ENCODE data around the gene PA2G4. TPM values are rescaled to one million over a fixed set of nuclear protein-coding genes. Genes with fewer than 3 reads are reported as not detected.
"Not testable (repeated sequence)": the region's sequence is repeated elsewhere in the genome, so short reads cannot be mapped to it uniquely, and the experiment has no call there.

PA2G4 gene
- total and polyA plus RNA-seq, 2 donors (not counting 1 experiment from before 2014, with no cell fraction given) = 92.2 to 202 TPM

GRCh38 chr12:56116267-56117081 lies 12.1 kb downstream of the PA2G4 start, which contains the start of gene RPL41:
Gene RPL41 (plus strand): TSS chr12:56116633.
- no peaks in the 10 kb centered on the region for H3K9me3 ChIP-seq (ENCODE audit: control insufficient read depth, insufficient read depth, low read depth, low read length)
- H3K27ac ChIP-seq (ENCODE audit: insufficient read depth, low read length) = peak within 1 kb of the TSS; percentile 91
- TF ChIP-seq CTCF (conservative IDR thresholded peaks at IDR 0.05 in 1 of 2, IDR thresholded peaks at IDR 0.05 in 1 of 2; ENCODE audit: low read depth in 1 of 2, low read length in 2 of 2) (no peak), EZH2 (IDR thresholded peaks at IDR 0.05; ENCODE audit: low read length, missing control alignments) (no peak)
- no peaks in the 10 kb centered on the region for H3K27me3 ChIP-seq (ENCODE audit: control insufficient read depth, insufficient read depth, low read length)
- peak; percentile 86 to 95 for DNase-seq (ENCODE audit: low read depth in 2 of 2)
- peak within 1 kb of the TSS; percentile 56 to 98 (median 70) for H3K4me3 ChIP-seq (replicated peaks in 1 of 4; ENCODE audit: control extremely low read depth in 1 of 4, insufficient read depth in 1 of 4, low read depth in 3 of 4, low read length in 4 of 4)
- peaks cover 14% of the 10 kb centered on the region for H3K79me2 ChIP-seq (ENCODE audit: control insufficient read depth, insufficient read depth, low read length)
- H3K9ac ChIP-seq (ENCODE audit: insufficient read depth, low read length) = peak within 1 kb of the TSS; percentile 75
- peak within 1 kb of the TSS; percentile 88 for H3K4me2 ChIP-seq (ENCODE audit: extremely low read depth, insufficient read depth, low read length)
- no peaks in the 10 kb centered on the region for H4K20me1 ChIP-seq (ENCODE audit: control insufficient read depth, extremely low read depth, insufficient read depth, low read length)
- H3K4me1 ChIP-seq (ENCODE audit: control insufficient read depth, extremely low read depth, insufficient read depth, low read length) = peaks cover 16% of the 10 kb centered on the region
- peaks cover 12% of the 10 kb centered on the region for H3K36me3 ChIP-seq (ENCODE audit: control insufficient read depth, insufficient read depth, low read length)
- peak within 1 kb of the TSS; percentile 89 for H2AFZ ChIP-seq (ENCODE audit: low read length)

- not testable (repeated sequence) for H3K27me3 ChIP-seq (ENCODE audit: control insufficient read depth, insufficient read depth, low read length); H4K20me1 ChIP-seq (ENCODE audit: control insufficient read depth, extremely low read depth, insufficient read depth, low read length); H3K9me3 ChIP-seq (ENCODE audit: control insufficient read depth, insufficient read depth, low read depth, low read length); H2AFZ ChIP-seq (ENCODE audit: low read length); DNase-seq (ENCODE audit: low read depth in 2 of 2)
- Histone ChIP-seq H3K36me3 (ENCODE audit: control insufficient read depth, insufficient read depth, low read length) (peaks cover 10% of the 10 kb centered on the region), H3K27ac (ENCODE audit: insufficient read depth, low read length) (peak overlapping the region; percentile 91), H3K9ac (ENCODE audit: insufficient read depth, low read length) (peak overlapping the region; percentile 75), H3K79me2 (ENCODE audit: control insufficient read depth, insufficient read depth, low read length) (peaks cover 14% of the 10 kb centered on the region), H3K4me2 (ENCODE audit: extremely low read depth, insufficient read depth, low read length) (peak overlapping the region; percentile 88), H3K4me1 (ENCODE audit: control insufficient read depth, extremely low read depth, insufficient read depth, low read length) (peaks cover 16% of the 10 kb centered on the region), H3K4me3 (replicated peaks in 1 of 4; ENCODE audit: control extremely low read depth in 1 of 4, insufficient read depth in 1 of 4, low read depth in 3 of 4, low read length in 4 of 4) (peak overlapping the region; percentile 56 to 98 (median 70))
These were observed 12.8 kb downstream of the PA2G4 start for GRCh38 chr12:56117082-56117706.

- TF ChIP-seq EZH2 (IDR thresholded peaks at IDR 0.05; ENCODE audit: low read length, missing control alignments) (no peak), CTCF (conservative IDR thresholded peaks at IDR 0.05 in 1 of 2, IDR thresholded peaks at IDR 0.05 in 1 of 2; ENCODE audit: low read depth in 1 of 2, low read length in 2 of 2) (peak; percentile 44 to 57)
- no peaks in the 10 kb centered on the region for H4K20me1 ChIP-seq (ENCODE audit: control insufficient read depth, extremely low read depth, insufficient read depth, low read length)
- peak within 1 kb of the TSS; percentile 88 for H3K4me2 ChIP-seq (ENCODE audit: extremely low read depth, insufficient read depth, low read length)
- H3K27ac ChIP-seq (ENCODE audit: insufficient read depth, low read length) = peak within 1 kb of the TSS; percentile 91
- H3K4me3 ChIP-seq (replicated peaks in 1 of 4; ENCODE audit: control extremely low read depth in 1 of 4, insufficient read depth in 1 of 4, low read depth in 3 of 4, low read length in 4 of 4) = peak within 1 kb of the TSS; percentile 61 to 98 (median 71)
- peaks cover 16% of the 10 kb centered on the region for H3K4me1 ChIP-seq (ENCODE audit: control insufficient read depth, extremely low read depth, insufficient read depth, low read length)
- no peak within 1 kb of the TSS for H2AFZ ChIP-seq (ENCODE audit: low read length)
- H3K79me2 ChIP-seq (ENCODE audit: control insufficient read depth, insufficient read depth, low read length) = peaks cover 14% of the 10 kb centered on the region
- no peaks in the 10 kb centered on the region for H3K9me3 ChIP-seq (ENCODE audit: control insufficient read depth, insufficient read depth, low read depth, low read length)
- peak within 1 kb of the TSS; percentile 75 for H3K9ac ChIP-seq (ENCODE audit: insufficient read depth, low read length)
- DNase-seq (ENCODE audit: low read depth in 2 of 2) = peak; percentile 99 to 100
- peaks cover 10% of the 10 kb centered on the region for H3K36me3 ChIP-seq (ENCODE audit: control insufficient read depth, insufficient read depth, low read length)
- H3K27me3 ChIP-seq (ENCODE audit: control insufficient read depth, insufficient read depth, low read length) = no peaks in the 10 kb centered on the region
These were observed 13.7 kb downstream of the PA2G4 start, which contains the start of gene ZC3H10 for GRCh38 chr12:56117778-56118687. Gene ZC3H10 (plus strand): TSS chr12:56118266. CDS start chr12:56120563, 2,297 bp downstream.
